Kidney epithelial cell (primary cell): ENCODE data around the gene TOLLIP. TPM values are rescaled to one million over a fixed set of nuclear protein-coding genes. Genes with fewer than 3 reads are reported as not detected.
"Not testable (repeated sequence)": the region's sequence is repeated elsewhere in the genome, so short reads cannot be mapped to it uniquely, and the experiment has no call there.

Source experiments
- DNase-seq: peaks from one replicate; pipeline ENCODE4 v3.0.0-alpha.2; 2010; ENCODE audit warnings: low read depth
- H3K27me3 ChIP-seq: 2 replicates; pipeline ENCODE4 v1.6.0; 2011; ENCODE audit warnings: low read length; ENCODE audit not compliant: control insufficient read depth, insufficient read depth
- H3K36me3 ChIP-seq: 2 replicates; pipeline ENCODE4 v1.5.1; 2011; ENCODE audit warnings: low read length; ENCODE audit not compliant: control insufficient read depth, insufficient read depth
- H3K4me3 ChIP-seq: 2 replicates; pipeline ENCODE4 v1.5.1; 2011; ENCODE audit warnings: low read depth, mild to moderate bottlenecking, control low read depth, low read length
- CTCF ChIP-seq: IDR thresholded peaks from 2 replicates; pipeline ENCODE4 v1.5.1; 2011; ENCODE audit warnings: mild to moderate bottlenecking, moderate library complexity, low read length, control low read depth, inconsistent platforms; ENCODE audit not compliant: insufficient read depth, poor library complexity, severe bottlenecking
- total RNA-seq: library from RNA; depleted of rRNA; stranded (reverse); fragments of >200 nt; gene quantifications from 2 replicates; pipeline ENCODE4 v1.2.3, GENCODE V29; 2015

TOLLIP gene
- total RNA-seq, 1 donor from 2014 or later = 55.3 TPM

GRCh38 chr11:1269957-1270356, 39.5 kb downstream of the TOLLIP start:
- TF ChIP-seq CTCF = no peak
- Histone ChIP-seq H3K27me3 (no peaks in the 10 kb centered on the region), H3K4me3 (no peak overlapping the region), H3K36me3 (no peaks in the 10 kb centered on the region)
- DNase-seq = no peak

GRCh38 chr11:1267441-1268100, 41.9 kb downstream of the TOLLIP start:
- no peak for DNase-seq
- Histone ChIP-seq H3K36me3 (no peaks in the 10 kb centered on the region), H3K27me3 (no peaks in the 10 kb centered on the region), H3K4me3 (no peak overlapping the region)
- no peak for TF ChIP-seq CTCF

- not testable (repeated sequence) for H3K27me3 ChIP-seq, DNase-seq, H3K4me3 ChIP-seq, H3K36me3 ChIP-seq
Observed at GRCh38 chr11:1266976-1267375, 42.5 kb downstream of the TOLLIP start.

GRCh38 chr11:1265480-1265879, 44.0 kb downstream of the TOLLIP start:
- not testable (repeated sequence) for DNase-seq, H3K27me3 ChIP-seq, H3K36me3 ChIP-seq, H3K4me3 ChIP-seq

- not testable (repeated sequence) for H3K4me3 ChIP-seq, H3K27me3 ChIP-seq, H3K36me3 ChIP-seq
- peak; percentile 1 for DNase-seq
- peak; percentile 25 for TF ChIP-seq CTCF
Observed at GRCh38 chr11:1264444-1264843, 45.0 kb downstream of the TOLLIP start.

GRCh38 chr11:1263010-1263409, 46.4 kb downstream of the TOLLIP start:
- no peaks in the 10 kb centered on the region for H3K27me3 ChIP-seq
- H3K36me3 ChIP-seq = no peaks in the 10 kb centered on the region
- peak overlapping the region; percentile 43 for H3K4me3 ChIP-seq
- no peak for DNase-seq
- no peak for TF ChIP-seq CTCF
